Activated CD4-positive, alpha-beta T cell treated with anti-CD3 and anti-CD28 coated beads for 1 hour (primary cell): ENCODE data around the gene NTN1.

Source experiments
- DNase-seq: peaks from one replicate; pipeline ENCODE4 v3.0.0-alpha.2; 2020

Gene NTN1

GRCh38 chr17:9237053-9237410 lies 215.7 kb downstream of the NTN1 start:
- DNase-seq = no peak

- no peak for DNase-seq
These were observed 216.5 kb downstream of the NTN1 start for GRCh38 chr17:9237661-9238301.

GRCh38 chr17:9238340-9239245 lies 217.3 kb downstream of the NTN1 start:
- DNase-seq = no peak

GRCh38 chr17:9239246-9239792 lies 218.0 kb downstream of the NTN1 start:
- peak; percentile 14 for DNase-seq

- DNase-seq = peak; percentile 56
These were observed 218.7 kb downstream of the NTN1 start for GRCh38 chr17:9239793-9240658.

- DNase-seq = no peak
These were observed 219.5 kb downstream of the NTN1 start for GRCh38 chr17:9240659-9241370.

- DNase-seq = no peak
These were observed 220.0 kb downstream of the NTN1 start for GRCh38 chr17:9241371-9241712.

GRCh38 chr17:9241774-9242496 lies 220.6 kb downstream of the NTN1 start:
- no peak for DNase-seq

- DNase-seq = no peak
These were observed 221.2 kb downstream of the NTN1 start for GRCh38 chr17:9242497-9242881.

GRCh38 chr17:9242983-9243382 lies 221.7 kb downstream of the NTN1 start:
- DNase-seq = no peak

- no peak for DNase-seq
These were observed 223.0 kb downstream of the NTN1 start for GRCh38 chr17:9244066-9245052.

- DNase-seq = no peak
These were observed 226.2 kb downstream of the NTN1 start for GRCh38 chr17:9247401-9247938.

- DNase-seq = no peak
These were observed 228.1 kb downstream of the NTN1 start for GRCh38 chr17:9249245-9249953.

- no peak for DNase-seq
These were observed 230.0 kb downstream of the NTN1 start for GRCh38 chr17:9251273-9251672.

GRCh38 chr17:9253308-9253707 lies 232.0 kb downstream of the NTN1 start:
- DNase-seq = no peak

GRCh38 chr17:9254841-9255240 lies 233.5 kb downstream of the NTN1 start:
- DNase-seq = no peak

- no peak for DNase-seq
These were observed 234.5 kb downstream of the NTN1 start for GRCh38 chr17:9255833-9256232.

- no peak for DNase-seq
These were observed 235.0 kb downstream of the NTN1 start for GRCh38 chr17:9256361-9256750.

GRCh38 chr17:9256751-9257629 lies 235.7 kb downstream of the NTN1 start:
- no peak for DNase-seq
